OCI-M2 (cell line): ENCODE results near the gene CCT3.
"Not testable (repeated sequence)": the region's sequence is repeated elsewhere in the genome, so short reads cannot be mapped to it uniquely, and the experiment has no call there.

ENCODE experiments used
- DNase-seq: peaks from one replicate; lab custom pipeline; 2025; ENCODE audit not compliant: unreplicated experiment; lab: John Stamatoyannopoulos, UW

CCT3 gene

GRCh38 chr1:156368889-156369684 is 31.0 kb upstream of the CCT3 start, which contains the start of gene RHBG:
Gene RHBG (plus strand): TSS chr1:156369211. CDS start chr1:156369250, 39 bp downstream.
- DNase-seq, result no peak

GRCh38 chr1:156368157-156368658 is 30.1 kb upstream of the CCT3 start:
- DNase-seq, result no peak

- DNase-seq, result no peak
Observed at GRCh38 chr1:156367383-156368156, 29.5 kb upstream of the CCT3 start.

GRCh38 chr1:156366378-156367166 is 28.5 kb upstream of the CCT3 start:
- DNase-seq, result no peak

- DNase-seq, result no peak
Observed at GRCh38 chr1:156365754-156366153, 27.7 kb upstream of the CCT3 start.

- no peak for DNase-seq
Observed at GRCh38 chr1:156360534-156360933, 22.4 kb upstream of the CCT3 start.

GRCh38 chr1:156359973-156360372 is 21.9 kb upstream of the CCT3 start:
- no peak for DNase-seq

- DNase-seq, result no peak
Observed at GRCh38 chr1:156359249-156359648, 21.2 kb upstream of the CCT3 start.

GRCh38 chr1:156358641-156359040 is 20.5 kb upstream of the CCT3 start:
- no peak for DNase-seq

- DNase-seq, result no peak
Observed at GRCh38 chr1:156357977-156358376, 19.9 kb upstream of the CCT3 start.

GRCh38 chr1:156356875-156357534 is 18.9 kb upstream of the CCT3 start:
- DNase-seq, result no peak

GRCh38 chr1:156356262-156356874 is 18.3 kb upstream of the CCT3 start:
- DNase-seq, result no peak

- not testable (repeated sequence) for DNase-seq
Observed at GRCh38 chr1:156352481-156352880, 14.4 kb upstream of the CCT3 start.

GRCh38 chr1:156347331-156347730 is 9.2 kb upstream of the CCT3 start:
- DNase-seq, result no peak

- no peak for DNase-seq
Observed at GRCh38 chr1:156346636-156347035, 8.5 kb upstream of the CCT3 start.

GRCh38 chr1:156346035-156346434 is 7.9 kb upstream of the CCT3 start:
- DNase-seq, result not testable (repeated sequence)

GRCh38 chr1:156344409-156344808 is 6.3 kb upstream of the CCT3 start:
- no peak for DNase-seq

GRCh38 chr1:156342166-156342955 is 4.3 kb upstream of the CCT3 start:
- no peak for DNase-seq

- no peak for DNase-seq
Observed at GRCh38 chr1:156337888-156338179, 258 bp downstream of the CCT3 start.
